HepG2 (cell line): ENCODE data around the gene PKMYT1. TPM values are rescaled to one million over a fixed set of nuclear protein-coding genes. Genes with fewer than 3 reads are reported as not detected.

Source experiments
- CENPBD1 ChIP-seq: sonication (generic); formaldehyde crosslinking; IDR thresholded peaks from 2 replicates; pipeline ENCODE4 v1.8.0; 2022; ENCODE audit warnings: missing genetic modification reagents, low read depth, mild to moderate bottlenecking, borderline replicate concordance
- CREBL2 ChIP-seq: sonication (generic); formaldehyde crosslinking; IDR thresholded peaks from 2 replicates; pipeline ENCODE4 v1.8.1; 2023; ENCODE audit warnings: missing genetic modification reagents, mild to moderate bottlenecking, borderline replicate concordance
- DR1 ChIP-seq: sonication (generic); formaldehyde crosslinking; IDR thresholded peaks from 2 replicates; pipeline ENCODE4 v1.8.0; 2021; ENCODE audit warnings: mild to moderate bottlenecking, missing genetic modification reagents, inconsistent platforms
- EED ChIP-seq: sonication (generic); formaldehyde crosslinking; IDR thresholded peaks from 2 replicates; pipeline ENCODE4 v1.5.0; 2020; ENCODE audit warnings: mild to moderate bottlenecking, missing genetic modification reagents
- FOXK2 ChIP-seq: fragments of 450-650 bp; IDR thresholded peaks from 2 replicates; pipeline ENCODE4 v1.6.1; 2016
- JUND ChIP-seq: sonication (generic); formaldehyde crosslinking; IDR thresholded peaks from 2 replicates; pipeline ENCODE4 v1.8.0; 2022; ENCODE audit warnings: mild to moderate bottlenecking, missing genetic modification reagents
- KLF6 ChIP-seq: IDR thresholded peaks from 2 replicates; pipeline ENCODE4 v1.8.0; 2016; ENCODE audit warnings: missing biosample characterization, missing genetic modification reagents
- MXD3 ChIP-seq: IDR thresholded peaks from 2 replicates; pipeline ENCODE4 v1.6.1; 2016; ENCODE audit warnings: mild to moderate bottlenecking, missing biosample characterization, missing genetic modification reagents
- PAXIP1 ChIP-seq: sonication (generic); formaldehyde crosslinking; conservative IDR thresholded peaks from 2 replicates; pipeline ENCODE4 v1.4.0; 2020; ENCODE audit warnings: mild to moderate bottlenecking, missing genetic modification reagents, moderate library complexity
- PHF20 ChIP-seq: sonication (generic); formaldehyde crosslinking; IDR thresholded peaks from 2 replicates; pipeline ENCODE4 v1.5.0; 2020; ENCODE audit warnings: mild to moderate bottlenecking, missing genetic modification reagents
- SAP130 ChIP-seq: IDR thresholded peaks from 2 replicates; pipeline ENCODE4 v1.6.1; 2016; ENCODE audit warnings: low read depth
- SNRNP70 ChIP-seq: fragments of 200-400 bp; formaldehyde crosslinking; IDR thresholded peaks from 2 replicates; pipeline ENCODE4 v1.6.1; 2017; ENCODE audit warnings: mild to moderate bottlenecking, low read depth, low read length, moderate library complexity
- SOX13 ChIP-seq, 3 experiments: fragments of 450-650 bp in 1 of 3; sonication (generic) in 1 of 3; formaldehyde crosslinking in 1 of 3; IDR thresholded peaks in 2 of 3; conservative IDR thresholded peaks in 1 of 3; 2 replicates each; pipeline versions ENCODE4 v1.5.0 to v1.6.1; 2016 to 2020; ENCODE audit warnings: antibody characterized with exemption in 1 of 3, mild to moderate bottlenecking in 1 of 3, missing compliant biosample characterization in 1 of 3, missing genetic modification reagents in 1 of 3, moderate library complexity in 1 of 3
- TFDP1 ChIP-seq: IDR thresholded peaks from 2 replicates; pipeline ENCODE4 v1.6.1; 2016; ENCODE audit warnings: missing compliant biosample characterization, missing genetic modification reagents, borderline replicate concordance
- TIGD3 ChIP-seq: sonication (generic); formaldehyde crosslinking; IDR thresholded peaks from 2 replicates; pipeline ENCODE4 v1.5.1; 2020; ENCODE audit warnings: mild to moderate bottlenecking, missing genetic modification reagents, borderline replicate concordance
- ZBTB2 ChIP-seq: sonication (generic); formaldehyde crosslinking; IDR thresholded peaks from 2 replicates; pipeline ENCODE4 v1.8.0; 2022; ENCODE audit warnings: low read depth, missing genetic modification reagents
- ZBTB39 ChIP-seq: sonication (generic); formaldehyde crosslinking; IDR thresholded peaks from 2 replicates; pipeline ENCODE4 v1.5.0; 2020; ENCODE audit warnings: missing genetic modification reagents
- ZNF557 ChIP-seq: sonication (generic); formaldehyde crosslinking; IDR thresholded peaks from 2 replicates; pipeline ENCODE4 v1.4.0; 2020; ENCODE audit warnings: missing genetic modification reagents
- ZNF572 ChIP-seq: sonication (generic); formaldehyde crosslinking; IDR thresholded peaks from 2 replicates; pipeline ENCODE4 v1.5.1; 2020; ENCODE audit warnings: mild to moderate bottlenecking, missing genetic modification reagents
- polyA plus RNA-seq, 8 experiments: library from polyadenylated mRNA; depleted of rRNA in 3 of 8; stranded (reverse) in 7 of 8; unstranded in 1 of 8; fragments of >200 nt; fragmentation: Illumina TruSeq in 4 of 8; extraction: Trizol in 4 of 8; gene quantifications; 2 replicates each; pipeline versions ENCODE4 v1.2.1 to v1.2.3, GENCODE V29; 2011 to 2016; ENCODE audit warnings: low read depth in 4 of 8, missing spikeins in 1 of 8, mixed read lengths in 1 of 8; ENCODE audit not compliant: insufficient read depth in 1 of 8
- total RNA-seq, 5 experiments: library from RNA; depleted of rRNA; stranded (reverse); fragments of >200 nt; fragmentation: Illumina TruSeq; extraction: Trizol; gene quantifications; 2 replicates each; pipeline ENCODE4 v1.2.3, GENCODE V29; 2016; ENCODE audit warnings: low read depth in 1 of 5

Gene PKMYT1
- total and polyA plus RNA-seq, 2 of the 13 experiments (the other 11 are each of a cell fraction or from before 2014, with no cell fraction given): 7.0 to 27.8 TPM

- peak; percentile 13; the same call in 1 of the 2 replicates for TF ChIP-seq DR1 (CRISPR knock-in tag)
- TF ChIP-seq CREBL2 (CRISPR knock-in tag): no peak; the same call in 1 of the 2 replicates
- TF ChIP-seq SNRNP70: no peak
- TF ChIP-seq TIGD3 (CRISPR knock-in tag): no peak
- peak; percentile 52; the same call in 1 of the 2 replicates for TF ChIP-seq MXD3
- TF ChIP-seq ZNF557 (CRISPR knock-in tag): no peak
- TF ChIP-seq JUND: no peak
- TF ChIP-seq CENPBD1 (CRISPR knock-in tag): no peak
- peak; percentile 9; the same call in 1 of the 2 replicates for TF ChIP-seq TFDP1 (CRISPR knock-in tag)
- no peak for TF ChIP-seq FOXK2
- TF ChIP-seq EED (CRISPR knock-in tag): no peak
- TF ChIP-seq SOX13 (IDR thresholded peaks at IDR 0.05): no peak; the same call in 1 of the 2 replicates
- no peak for TF ChIP-seq SOX13 (CRISPR knock-in tag; conservative IDR thresholded peaks at IDR 0.05 in 1 of 2, IDR thresholded peaks at IDR 0.05 in 1 of 2)
- no peak for TF ChIP-seq ZBTB39
- peak; percentile 78 for TF ChIP-seq KLF6 (CRISPR knock-in tag)
- TF ChIP-seq ZBTB2 (CRISPR knock-in tag): no peak
- no peak for TF ChIP-seq ZNF572 (CRISPR knock-in tag)
- TF ChIP-seq SAP130 (CRISPR knock-in tag): 0 out of 2 replicates have a peak, but pooled peaks have one; percentile 2
- TF ChIP-seq PAXIP1 (CRISPR knock-in tag): no peak
- no peak for TF ChIP-seq PHF20 (CRISPR knock-in tag)
Observed at GRCh38 chr16:3020247-3020603, 40.0 kb upstream of the PKMYT1 start, which contains the start of gene TNFRSF12A (continued).
